ENCODE data around the gene ZDHHC17. TPM values are rescaled to one million over a fixed set of nuclear protein-coding genes. Genes with fewer than 3 reads are reported as not detected.

The ZDHHC17 gene
- total RNA-seq, 1 experiment from 2014 or later: 31.4 TPM

DNA sequence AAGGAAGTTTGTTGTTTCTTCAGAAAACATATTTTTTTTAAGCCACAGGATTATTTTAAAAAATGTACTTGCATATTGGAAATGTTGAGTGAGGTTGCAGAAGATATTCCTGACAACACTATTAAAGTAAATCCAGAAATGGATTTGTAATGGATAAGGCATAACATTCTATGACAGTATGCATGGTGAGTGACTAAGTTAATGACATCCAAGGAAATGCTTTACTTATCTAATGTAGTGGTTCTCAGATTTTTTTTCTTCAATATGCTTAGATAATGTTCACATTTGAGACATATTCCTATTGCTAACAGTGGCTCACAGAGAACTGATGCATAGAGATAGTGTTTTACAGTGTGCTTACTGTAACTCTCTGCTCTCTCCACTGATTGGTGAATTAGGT lies 49.4 kb downstream of the ZDHHC17 start:
- Mint-ChIP-seq H3K9me3 (ENCODE audit: low read depth, unreplicated experiment) (no peaks in the 10 kb centered on the region), H3K27ac (ENCODE audit: unreplicated experiment) (no peak overlapping the region), H3K27me3 (ENCODE audit: unreplicated experiment) (no peaks in the 10 kb centered on the region), H3K4me1 (ENCODE audit: low read depth, unreplicated experiment) (no peaks in the 10 kb centered on the region), H3K36me3 (ENCODE audit: insufficient read depth, unreplicated experiment) (no peaks in the 10 kb centered on the region), H3K4me3 (ENCODE audit: low read depth, unreplicated experiment) (no peak overlapping the region)
- intact Hi-C loops (cut with micrococcal nuclease; ENCODE audit: unreplicated experiment): no loop called here
- BruUV-seq (replicated peaks): no TSS peak
- CTCF ChIA-PET: no interaction called here
- TF ChIP-seq, protein P1, sequence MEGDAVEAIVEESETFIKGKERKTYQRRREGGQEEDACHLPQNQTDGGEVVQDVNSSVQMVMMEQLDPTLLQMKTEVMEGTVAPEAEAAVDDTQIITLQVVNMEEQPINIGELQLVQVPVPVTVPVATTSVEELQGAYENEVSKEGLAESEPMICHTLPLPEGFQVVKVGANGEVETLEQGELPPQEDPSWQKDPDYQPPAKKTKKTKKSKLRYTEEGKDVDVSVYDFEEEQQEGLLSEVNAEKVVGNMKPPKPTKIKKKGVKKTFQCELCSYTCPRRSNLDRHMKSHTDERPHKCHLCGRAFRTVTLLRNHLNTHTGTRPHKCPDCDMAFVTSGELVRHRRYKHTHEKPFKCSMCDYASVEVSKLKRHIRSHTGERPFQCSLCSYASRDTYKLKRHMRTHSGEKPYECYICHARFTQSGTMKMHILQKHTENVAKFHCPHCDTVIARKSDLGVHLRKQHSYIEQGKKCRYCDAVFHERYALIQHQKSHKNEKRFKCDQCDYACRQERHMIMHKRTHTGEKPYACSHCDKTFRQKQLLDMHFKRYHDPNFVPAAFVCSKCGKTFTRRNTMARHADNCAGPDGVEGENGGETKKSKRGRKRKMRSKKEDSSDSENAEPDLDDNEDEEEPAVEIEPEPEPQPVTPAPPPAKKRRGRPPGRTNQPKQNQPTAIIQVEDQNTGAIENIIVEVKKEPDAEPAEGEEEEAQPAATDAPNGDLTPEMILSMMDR (IDR thresholded peaks at IDR 0.05; ENCODE audit: unreplicated experiment): no peak
- no peak for DNase-seq

DNA sequence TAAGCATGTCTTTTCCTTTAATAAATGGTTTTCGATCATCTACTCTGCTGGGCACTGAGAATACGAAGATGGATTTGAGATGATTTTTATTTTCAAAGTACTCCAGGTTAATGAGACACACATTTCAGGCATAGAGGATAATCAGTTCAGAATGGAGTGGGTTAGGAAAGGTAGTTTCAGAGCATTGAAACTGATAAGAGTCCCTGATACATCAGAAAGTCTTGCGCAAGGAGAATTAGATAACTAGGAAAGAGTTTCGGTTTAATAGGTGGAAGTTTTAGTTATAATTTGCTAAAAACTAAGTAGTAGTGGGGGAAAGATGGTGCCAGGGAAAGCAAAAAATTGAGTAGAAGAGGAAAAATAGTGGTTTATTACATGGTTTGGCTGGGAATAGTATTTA lies 50.1 kb downstream of the ZDHHC17 start:
- Mint-ChIP-seq H3K36me3 (ENCODE audit: insufficient read depth, unreplicated experiment) (no peaks in the 10 kb centered on the region), H3K27me3 (ENCODE audit: unreplicated experiment) (no peaks in the 10 kb centered on the region), H3K4me1 (ENCODE audit: low read depth, unreplicated experiment) (no peaks in the 10 kb centered on the region), H3K27ac (ENCODE audit: unreplicated experiment) (no peak overlapping the region), H3K9me3 (ENCODE audit: low read depth, unreplicated experiment) (no peaks in the 10 kb centered on the region), H3K4me3 (ENCODE audit: low read depth, unreplicated experiment) (no peak overlapping the region)
- BruUV-seq (replicated peaks): no TSS peak
- DNase-seq: no peak
- CTCF ChIA-PET: no interaction called here
- intact Hi-C loops (cut with micrococcal nuclease; ENCODE audit: unreplicated experiment): no loop called here
- TF ChIP-seq, protein P1 (IDR thresholded peaks at IDR 0.05; ENCODE audit: unreplicated experiment): no peak

GRCh38 chr12:76820888-76821482 lies 57.1 kb downstream of the ZDHHC17 start:
- TF ChIP-seq, protein P1 (IDR thresholded peaks at IDR 0.05; ENCODE audit: unreplicated experiment): peak; percentile 50
- Mint-ChIP-seq H3K9me3 (ENCODE audit: low read depth, unreplicated experiment) (no peaks in the 10 kb centered on the region), H3K36me3 (ENCODE audit: insufficient read depth, unreplicated experiment) (no peaks in the 10 kb centered on the region), H3K4me1 (ENCODE audit: low read depth, unreplicated experiment) (no peaks in the 10 kb centered on the region), H3K27ac (ENCODE audit: unreplicated experiment) (no peak overlapping the region), H3K4me3 (ENCODE audit: low read depth, unreplicated experiment) (no peak overlapping the region), H3K27me3 (ENCODE audit: unreplicated experiment) (no peaks in the 10 kb centered on the region)
- intact Hi-C loops (cut with micrococcal nuclease; ENCODE audit: unreplicated experiment): loop anchor here (1.0 to 10.0 kb wide), 2 partner anchors 104 to 200 kb away; no protein-coding TSS in a partner anchor
- peak; percentile 50 for DNase-seq
- no TSS peak for BruUV-seq (replicated peaks)
- CTCF ChIA-PET: interaction anchor here (2.3 kb wide), 1 partner anchor 190 kb away, joined by 14 read pairs; no protein-coding TSS in a partner anchor

DNA sequence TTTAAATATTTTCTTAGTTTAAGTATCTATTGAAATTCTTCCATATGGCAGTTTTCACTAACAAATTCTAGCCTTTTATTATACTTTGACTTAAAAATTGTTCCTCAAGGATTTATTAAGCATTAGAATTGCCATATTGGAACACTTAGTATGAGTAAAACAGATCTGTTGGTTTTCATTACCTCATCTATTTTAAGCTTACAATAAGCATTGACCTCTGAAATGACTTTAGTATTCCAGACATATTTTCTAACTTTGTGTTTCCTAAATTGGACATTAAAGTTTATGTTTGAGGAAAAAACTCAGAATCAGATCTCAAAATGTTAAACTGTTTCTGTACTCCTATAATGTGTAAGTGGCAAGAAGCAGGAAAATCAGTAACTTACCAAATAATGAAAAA lies 66.5 kb downstream of the ZDHHC17 start:
- CTCF ChIA-PET: no interaction called here
- TF ChIP-seq, protein P1 (IDR thresholded peaks at IDR 0.05; ENCODE audit: unreplicated experiment): no peak
- no peaks in the 10 kb centered on the region for H3K36me3 Mint-ChIP-seq (ENCODE audit: insufficient read depth, unreplicated experiment)

More for the DNA sequence above, 66.5 kb downstream of the ZDHHC17 start:
- BruUV-seq (replicated peaks): no TSS peak
- no peak for DNase-seq
- Mint-ChIP-seq H3K4me1 (ENCODE audit: low read depth, unreplicated experiment) (no peaks in the 10 kb centered on the region), H3K4me3 (ENCODE audit: low read depth, unreplicated experiment) (no peak overlapping the region), H3K9me3 (ENCODE audit: low read depth, unreplicated experiment) (no peaks in the 10 kb centered on the region), H3K27me3 (ENCODE audit: unreplicated experiment) (no peaks in the 10 kb centered on the region), H3K27ac (ENCODE audit: unreplicated experiment) (no peak overlapping the region)
- intact Hi-C loops (cut with micrococcal nuclease; ENCODE audit: unreplicated experiment): no loop called here

Data from Calu3 (cell line).